OCI-LY3 (cell line): ENCODE data around the gene VGLL3.

ENCODE experiments used
- H2AFZ ChIP-seq: fragments of 200-600, 300-600 bp; shearing (Covaris generic); 2 replicates; pipeline ENCODE4 v1.6.0; 2014; ENCODE audit warnings: antibody characterized with exemption, low read depth, low read length
- H3K27ac ChIP-seq: fragments of 200-600, 300-600 bp; sonication (generic); 2 replicates; pipeline ENCODE4 v1.5.1; 2014; ENCODE audit warnings: mild to moderate bottlenecking, low read length, moderate library complexity, mixed read lengths
- H3K27me3 ChIP-seq: fragments of 200-600, 300-600 bp; sonication (generic); 2 replicates; pipeline ENCODE4 v1.6.1; 2014; ENCODE audit warnings: low read depth, low read length, mixed read lengths
- H3K36me3 ChIP-seq: fragments of 200-600, 300-600 bp; sonication (generic); replicated peaks from 2 replicates; pipeline ENCODE3; 2014; ENCODE audit warnings: low read depth, low read length, mixed read lengths
- H3K4me1 ChIP-seq: fragments of 300-600, 200-600 bp; sonication (generic); 2 replicates; pipeline ENCODE4 v1.6.1; 2014; ENCODE audit warnings: low read length, mixed read lengths
- H3K4me2 ChIP-seq: fragments of 200-600, 300-600 bp; sonication (generic); 2 replicates; pipeline ENCODE4 v1.6.1; 2014; ENCODE audit warnings: low read length, mixed read lengths
- H3K4me3 ChIP-seq: fragments of 300-600, 200-600 bp; sonication (generic); 2 replicates; pipeline ENCODE4 v1.5.1; 2014; ENCODE audit warnings: antibody characterized with exemption, mild to moderate bottlenecking, low read length, moderate library complexity
- H3K79me2 ChIP-seq: fragments of 300-600, 200-600 bp; shearing (Covaris generic); 2 replicates; pipeline ENCODE4 v1.6.1; 2014; ENCODE audit warnings: mild to moderate bottlenecking, low read length, mixed read lengths
- H3K9ac ChIP-seq: fragments of 300-600, 200-600 bp; shearing (Covaris generic); 2 replicates; pipeline ENCODE4 v1.6.0; 2014; ENCODE audit warnings: mild to moderate bottlenecking, low read length, moderate library complexity
- H3K9me3 ChIP-seq: fragments of 200-600, 300-600 bp; shearing (Covaris generic); 2 replicates; pipeline ENCODE4 v1.6.1; 2014; ENCODE audit warnings: low read length, mixed read lengths; ENCODE audit not compliant: insufficient read depth
- H4K20me1 ChIP-seq: fragments of 200-600, 300-600 bp; sonication (generic); 2 replicates; pipeline ENCODE4 v1.6.1; 2016; ENCODE audit warnings: low read length, mixed read lengths; ENCODE audit not compliant: insufficient read depth
- CTCF ChIP-seq: fragments of 200-600, 300-600 bp; sonication (generic); IDR thresholded peaks from 2 replicates; pipeline ENCODE4 v1.5.1; 2014; ENCODE audit warnings: antibody characterized with exemption, low read length, low read depth
- EZH2phosphoT487 ChIP-seq: fragments of 200-600 bp; shearing (Covaris generic); IDR thresholded peaks from 2 replicates; pipeline ENCODE4 v1.6.1; 2018; ENCODE audit warnings: antibody characterized with exemption, mixed run types, low read depth

Gene VGLL3

DNA sequence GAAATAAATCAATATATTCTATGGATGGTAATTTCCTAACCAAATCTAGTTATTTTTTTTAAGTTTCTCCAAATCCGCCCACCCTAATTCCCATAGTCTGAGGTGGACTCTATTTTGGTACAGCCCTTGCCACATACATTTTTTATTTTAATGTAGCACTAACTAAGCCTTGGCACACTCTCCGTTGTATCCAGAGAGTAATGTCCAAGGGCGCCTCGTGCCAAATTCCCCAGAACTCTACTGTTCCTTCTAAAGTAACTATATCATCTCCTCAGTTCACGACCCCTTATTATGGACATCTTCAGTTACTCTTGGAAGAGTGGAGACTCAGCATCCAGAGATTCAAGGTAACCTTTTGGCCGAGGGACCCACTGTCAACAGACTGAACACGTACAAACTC lies 1.3 kb downstream of the VGLL3 start:
- Histone ChIP-seq H3K27ac (no peak overlapping the region), H3K79me2 (no peaks in the 10 kb centered on the region), H3K4me1 (no peaks in the 10 kb centered on the region), H3K9ac (no peak overlapping the region), H3K27me3 (no peaks in the 10 kb centered on the region), H3K9me3 (no peaks in the 10 kb centered on the region), H4K20me1 (no peaks in the 10 kb centered on the region), H3K36me3 (no peaks in the 10 kb centered on the region), H2AFZ (no peak overlapping the region), H3K4me3 (no peak overlapping the region), H3K4me2 (no peak overlapping the region)
- TF ChIP-seq CTCF: no peak
- TF ChIP-seq EZH2phosphoT487: no peak

DNA sequence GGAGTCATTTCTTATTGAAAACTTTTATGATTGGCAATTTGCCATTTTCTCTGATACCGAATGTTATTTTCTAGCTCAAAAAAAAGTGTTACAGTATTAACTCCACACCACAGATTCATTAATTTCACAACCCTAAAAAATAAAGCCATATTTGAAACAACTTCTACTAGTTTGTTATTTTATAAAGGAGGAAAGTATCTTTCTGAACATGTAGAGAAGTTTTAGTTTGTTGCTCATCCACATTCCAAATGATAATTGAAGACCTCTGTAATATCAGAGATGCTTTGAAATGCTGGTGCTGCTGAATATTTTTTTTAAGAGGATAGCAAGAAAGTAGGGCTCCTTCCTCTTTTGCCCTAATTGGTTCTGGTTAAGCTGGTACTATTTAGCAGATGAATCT lies 1.9 kb downstream of the VGLL3 start:
- Histone ChIP-seq H2AFZ (no peak overlapping the region), H3K27me3 (no peaks in the 10 kb centered on the region), H3K9ac (no peak overlapping the region), H3K4me3 (no peak overlapping the region), H3K27ac (no peak overlapping the region), H3K79me2 (no peaks in the 10 kb centered on the region), H3K4me2 (no peak overlapping the region), H3K4me1 (no peaks in the 10 kb centered on the region), H3K9me3 (no peaks in the 10 kb centered on the region), H3K36me3 (no peaks in the 10 kb centered on the region), H4K20me1 (no peaks in the 10 kb centered on the region)
- TF ChIP-seq CTCF: no peak
- TF ChIP-seq EZH2phosphoT487: no peak

DNA sequence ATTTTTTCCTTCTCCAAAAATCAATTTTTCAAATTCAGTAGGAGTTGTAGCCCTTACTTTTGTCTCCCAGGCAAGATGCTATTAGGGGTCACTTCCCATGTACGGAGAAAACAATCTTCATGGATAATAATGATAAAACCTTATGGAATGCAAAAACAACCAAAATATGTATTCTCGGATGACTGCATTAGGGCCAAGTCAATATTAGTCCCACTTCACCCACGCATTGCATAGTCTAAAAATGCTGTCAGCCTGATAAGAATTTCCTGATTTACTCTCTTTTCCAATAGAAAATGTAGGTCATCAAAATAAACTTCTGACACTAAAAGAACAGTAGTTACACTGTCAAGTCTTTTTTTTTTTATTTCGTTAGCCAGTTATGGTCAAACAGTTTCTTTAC lies 2.7 kb downstream of the VGLL3 start:
- no peaks in the 10 kb centered on the region for H4K20me1 ChIP-seq
- no peaks in the 10 kb centered on the region for H3K36me3 ChIP-seq
- H2AFZ ChIP-seq: no peak overlapping the region
- no peaks in the 10 kb centered on the region for H3K79me2 ChIP-seq
- TF ChIP-seq CTCF: no peak
- TF ChIP-seq EZH2phosphoT487: no peak
- no peak overlapping the region for H3K4me3 ChIP-seq
- H3K27ac ChIP-seq: no peak overlapping the region
- no peak overlapping the region for H3K4me2 ChIP-seq
- H3K27me3 ChIP-seq: no peaks in the 10 kb centered on the region
- no peaks in the 10 kb centered on the region for H3K9me3 ChIP-seq
- H3K9ac ChIP-seq: no peak overlapping the region
- no peaks in the 10 kb centered on the region for H3K4me1 ChIP-seq

- Histone ChIP-seq H3K4me3 (no peak overlapping the region), H3K4me2 (no peak overlapping the region), H2AFZ (no peak overlapping the region), H3K36me3 (no peaks in the 10 kb centered on the region), H3K27me3 (no peaks in the 10 kb centered on the region), H3K79me2 (no peaks in the 10 kb centered on the region), H3K27ac (no peak overlapping the region), H3K4me1 (no peaks in the 10 kb centered on the region), H3K9me3 (no peaks in the 10 kb centered on the region), H3K9ac (no peak overlapping the region), H4K20me1 (no peaks in the 10 kb centered on the region)
- TF ChIP-seq EZH2phosphoT487 (no peak), CTCF (no peak)
Measured at GRCh38 chr3:86987421-86987715, 3.6 kb downstream of the VGLL3 start.
